Right cardiac atrium (tissue), 5 donors: ENCODE data around the gene C18orf54. TPM values are rescaled to one million over a fixed set of nuclear protein-coding genes. Genes with fewer than 3 reads are reported as not detected.
A peak's percentile ranks its signal among the peaks of the same experiment; 100 is the strongest.

Experiments used
- ATAC-seq, 2 donors: fragments of 200-7000 bp; cut with Tn5 transposase; one replicate each; pipeline versions ENCODE4 v1.8.0 to v1.9.1; 2020; ENCODE audit warnings: moderate library complexity in 2 of 2, mild to moderate bottlenecking in 1 of 2
- DNase-seq, 3 donors: peaks; one replicate each; pipeline ENCODE4 v3.0.0-alpha.2; 2020
- H3K27ac ChIP-seq: one replicate; pipeline ENCODE4 v1.5.1; 2013; ENCODE audit warnings: mild to moderate bottlenecking, low read length, control low read depth, moderate library complexity
- H3K27me3 ChIP-seq: one replicate; pipeline ENCODE4 v1.6.1; 2013; ENCODE audit not compliant: control insufficient read depth, insufficient read depth
- H3K4me1 ChIP-seq: one replicate; pipeline ENCODE4 v1.6.1; 2013; ENCODE audit warnings: low read length; ENCODE audit not compliant: control insufficient read depth, insufficient read depth
- H3K4me3 ChIP-seq: one replicate; pipeline ENCODE4 v1.5.1; 2013; ENCODE audit warnings: low read length, control low read depth
- H3K9me3 ChIP-seq: one replicate; pipeline ENCODE4 v1.6.1; 2013; ENCODE audit warnings: low read length; ENCODE audit not compliant: control insufficient read depth
- WGBS: extraction: QIAGEN DNeasy Blood & Tissue Kit; methylation state at CpG from one replicate; pipeline ENCODE4 v1.1.7; 2013; 5-methylcytosine and 5-hydroxymethylcytosine counted together
- intact Hi-C, 4 donors: fragments of 100-400 bp; cut with DNase I; formaldehyde crosslinking; loops; one replicate each; pipeline versions ENCODE4 v1.11.0 to v1.14.0; 2022 to 2023
- polyA plus RNA-seq: library from polyadenylated mRNA; stranded (reverse); fragments of 200-250 nt; gene quantifications from one replicate; pipeline ENCODE4 v1.2.3, GENCODE V29; 2013
- total RNA-seq, 4 donors: library from RNA; stranded (reverse); fragmentation: NEBNext Ultra II Directional; extraction: Animal tissue kit (Norgen Biotek cat#: 25700); gene quantifications; one replicate each; pipeline ENCODE4 v1.2.1, GENCODE V29; 2021
- donor health status: healthy with polysubstance abuse.
- donor health status: DM: no; HTN: yes; CAD: no.
- donor health status: DM: no; HTN: no; CAD: no.
- donor health status: DM: no; HTN: yes; CAD: no; lungs with severe emphysema.
- donor health status: DM: yes; HTN: yes; CAD: no.

The C18orf54 gene
- total and polyA plus RNA-seq, 5 donors = 0.53 to 1.5 (median 1.1) TPM

GRCh38 chr18:54387631-54388030 lies 29.9 kb downstream of the C18orf54 start:
- intact Hi-C loops = no loop called here
- Histone ChIP-seq H3K4me1 (no peaks in the 10 kb centered on the region), H3K4me3 (no peak overlapping the region), H3K9me3 (no peaks in the 10 kb centered on the region), H3K27ac (no peak overlapping the region), H3K27me3 (no peaks in the 10 kb centered on the region)
- DNase-seq (no peak), ATAC-seq (no peak)
- WGBS = 87% methylated on average over 3 of the region's 3 CpGs

GRCh38 chr18:54388203-54389142 lies 30.8 kb downstream of the C18orf54 start:
- DNase-seq = no peak
- 51% methylated on average over 6 of the region's 6 CpGs for WGBS
- ATAC-seq = peak in 1 of 2 donors; percentile 44
- intact Hi-C loops = no loop called here
- Histone ChIP-seq H3K9me3 (no peaks in the 10 kb centered on the region), H3K4me1 (no peaks in the 10 kb centered on the region), H3K4me3 (no peak overlapping the region), H3K27me3 (no peaks in the 10 kb centered on the region), H3K27ac (no peak overlapping the region)

GRCh38 chr18:54389143-54389505 lies 31.4 kb downstream of the C18orf54 start:
- no peak for ATAC-seq
- no peaks in the 10 kb centered on the region for H3K4me1 ChIP-seq
- no peak for DNase-seq
- no peak overlapping the region for H3K27ac ChIP-seq
- no peak overlapping the region for H3K4me3 ChIP-seq
- H3K27me3 ChIP-seq = no peaks in the 10 kb centered on the region
- intact Hi-C loops = no loop called here
- 37% methylated on average over 2 of the region's 2 CpGs for WGBS
- no peaks in the 10 kb centered on the region for H3K9me3 ChIP-seq

GRCh38 chr18:54390838-54391237 lies 33.1 kb downstream of the C18orf54 start:
- H3K27me3 ChIP-seq = no peaks in the 10 kb centered on the region
- no peak for ATAC-seq
- no peak for DNase-seq
- H3K27ac ChIP-seq = no peak overlapping the region
- H3K4me1 ChIP-seq = no peaks in the 10 kb centered on the region
- intact Hi-C loops = loop anchor here in 1 of 4 donors (10.0 kb wide), 1 partner anchor 284 kb away; no protein-coding TSS in a partner anchor
- H3K4me3 ChIP-seq = no peak overlapping the region
- no peaks in the 10 kb centered on the region for H3K9me3 ChIP-seq
- WGBS = 61% methylated on average over 3 of the region's 3 CpGs

- WGBS = 34% methylated on average over 3 of the region's 3 CpGs
- no peaks in the 10 kb centered on the region for H3K9me3 ChIP-seq
- no peak overlapping the region for H3K27ac ChIP-seq
- no peaks in the 10 kb centered on the region for H3K4me1 ChIP-seq
- H3K27me3 ChIP-seq = no peaks in the 10 kb centered on the region
- intact Hi-C loops = loop anchor here in 1 of 4 donors (10.0 kb wide), 1 partner anchor 282 kb away; no protein-coding TSS in a partner anchor
- DNase-seq (no peak), ATAC-seq (peak in 1 of 2 donors; percentile 21)
- no peak overlapping the region for H3K4me3 ChIP-seq
These were observed 34.9 kb downstream of the C18orf54 start for GRCh38 chr18:54392543-54393023.

GRCh38 chr18:54393648-54394294 lies 36.1 kb downstream of the C18orf54 start:
- H3K4me3 ChIP-seq = no peak overlapping the region
- no peak for DNase-seq
- 78% methylated on average over 1 of the region's 1 CpG for WGBS
- H3K9me3 ChIP-seq = no peaks in the 10 kb centered on the region
- H3K27me3 ChIP-seq = no peaks in the 10 kb centered on the region
- intact Hi-C loops = loop anchor here in 1 of 4 donors (10.0 kb wide), 1 partner anchor 281 kb away; no protein-coding TSS in a partner anchor
- no peak overlapping the region for H3K27ac ChIP-seq
- no peak for ATAC-seq
- H3K4me1 ChIP-seq = no peaks in the 10 kb centered on the region

- DNase-seq (no peak), ATAC-seq (no peak)
- H3K9me3 ChIP-seq = no peaks in the 10 kb centered on the region
- 73% methylated on average over 1 of the region's 1 CpG for whole genome bisulfite sequencing
- H3K4me3 ChIP-seq = no peak overlapping the region
- H3K27me3 ChIP-seq = no peaks in the 10 kb centered on the region
- intact Hi-C loops = loop anchor here in 1 of 4 donors (10.0 kb wide), 1 partner anchor 278 kb away; no protein-coding TSS in a partner anchor
- no peaks in the 10 kb centered on the region for H3K4me1 ChIP-seq
- H3K27ac ChIP-seq = no peak overlapping the region
These were observed 39.1 kb downstream of the C18orf54 start for GRCh38 chr18:54396760-54397159.

GRCh38 chr18:54405290-54405689 lies 47.6 kb downstream of the C18orf54 start:
- Histone ChIP-seq H3K4me1 (no peaks in the 10 kb centered on the region), H3K4me3 (no peak overlapping the region), H3K27me3 (no peaks in the 10 kb centered on the region), H3K27ac (no peak overlapping the region), H3K9me3 (no peaks in the 10 kb centered on the region)
- no peak for ATAC-seq
- intact Hi-C loops = no loop called here
- DNase-seq = no peak

- 85% methylated on average over 1 of the region's 1 CpG for WGBS
These were observed 54.1 kb downstream of the C18orf54 start for GRCh38 chr18:54411781-54412180.

GRCh38 chr18:54415086-54415485 lies 57.4 kb downstream of the C18orf54 start:
- DNase-seq (no peak), ATAC-seq (no peak)
- intact Hi-C loops = no loop called here
- 93% methylated on average over 2 of the region's 2 CpGs for WGBS
- Histone ChIP-seq H3K4me1 (peaks cover 1% of the 10 kb centered on the region), H3K9me3 (no peaks in the 10 kb centered on the region), H3K4me3 (no peak overlapping the region), H3K27me3 (no peaks in the 10 kb centered on the region), H3K27ac (no peak overlapping the region)

More at GRCh38 chr18:54411781-54412180, 54.1 kb downstream of the C18orf54 start:
- no peak overlapping the region for H3K27ac ChIP-seq
- intact Hi-C loops = no loop called here
- DNase-seq (no peak), ATAC-seq (no peak)
- H3K4me1 ChIP-seq = no peaks in the 10 kb centered on the region
- no peaks in the 10 kb centered on the region for H3K9me3 ChIP-seq
- H3K4me3 ChIP-seq = no peak overlapping the region
- H3K27me3 ChIP-seq = no peaks in the 10 kb centered on the region

GRCh38 chr18:54416436-54416835 lies 58.7 kb downstream of the C18orf54 start:
- ATAC-seq (peak; percentile 62 to 70), DNase-seq (no peak)
- Histone ChIP-seq H3K4me1 (peaks cover 1% of the 10 kb centered on the region), H3K27me3 (no peaks in the 10 kb centered on the region), H3K4me3 (no peak overlapping the region), H3K9me3 (no peaks in the 10 kb centered on the region), H3K27ac (no peak overlapping the region)
- 33% methylated on average over 3 of the region's 3 CpGs for WGBS
- intact Hi-C loops = no loop called here
